Heart left ventricle (tissue), 16 donors: ENCODE data around the gene C3. TPM values are rescaled to one million over a fixed set of nuclear protein-coding genes. Genes with fewer than 3 reads are reported as not detected.

ENCODE experiments used
- ATAC-seq, 4 donors: fragments of 200-7000 bp; cut with Tn5 transposase; one replicate each; pipeline ENCODE4 v1.9.1; 2020 to 2022; ENCODE audit warnings: moderate library complexity in 4 of 4, mild to moderate bottlenecking in 3 of 4, moderate number of reproducible peaks in 1 of 4
- DNase-seq, 5 donors: peaks; one replicate each; pipeline ENCODE4 v3.0.0-alpha.2; 2020
- H3K27ac ChIP-seq, 12 donors: fragments of 200-600 bp; sonication (generic) in 4 of 12; one replicate each; pipeline versions ENCODE4 v1.5.0 to v1.8.0; 2016 to 2022; ENCODE audit warnings: mild to moderate bottlenecking in 2 of 12
- H3K27me3 ChIP-seq, 9 donors: fragments of 200-600 bp; sonication (generic) in 2 of 9; one replicate each; pipeline versions ENCODE4 v1.5.1 to v1.8.0; 2016 to 2022; ENCODE audit warnings: mild to moderate bottlenecking in 3 of 9
- H3K36me3 ChIP-seq, 9 donors: fragments of 200-600 bp; sonication (generic) in 2 of 9; one replicate each; pipeline versions ENCODE4 v1.5.0 to v1.8.0; 2018 to 2022; ENCODE audit warnings: mild to moderate bottlenecking in 2 of 9
- H3K4me1 ChIP-seq, 12 donors: fragments of 200-600 bp; sonication (generic) in 4 of 12; one replicate each; pipeline versions ENCODE4 v1.5.0 to v1.8.0; 2016 to 2022; ENCODE audit warnings: mild to moderate bottlenecking in 3 of 12
- H3K4me3 ChIP-seq, 12 donors: fragments of 200-600 bp; sonication (generic) in 4 of 12; one replicate each; pipeline versions ENCODE4 v1.5.0 to v1.8.0; 2017 to 2022; ENCODE audit warnings: mild to moderate bottlenecking in 9 of 12, moderate library complexity in 4 of 12
- H3K9me3 ChIP-seq, 12 donors: fragments of 200-600 bp; sonication (generic) in 4 of 12; one replicate each; pipeline versions ENCODE4 v1.5.0 to v1.8.0; 2016 to 2022; ENCODE audit warnings: mild to moderate bottlenecking in 1 of 12
- POLR2A ChIP-seq, 2 donors: fragments of 450-650 bp; IDR thresholded peaks; one replicate each; pipeline ENCODE4 v1.6.1; 2017; ENCODE audit warnings: antibody characterized with exemption in 2 of 2, mild to moderate bottlenecking in 2 of 2, moderate library complexity in 2 of 2
- WGBS, 4 donors: extraction: QIAGEN DNeasy Blood & Tissue Kit in 2 of 4; methylation state at CpG; one replicate each; pipeline versions ENCODE4 v1.1.5 to v1.1.7; 2013 to 2018; 5-methylcytosine and 5-hydroxymethylcytosine counted together
- intact Hi-C, 10 donors: fragments of 100-400 bp; cut with DNase I; formaldehyde crosslinking; loops; one replicate each; pipeline versions ENCODE4 v1.11.1 to v1.14.2; 2022
- polyA plus RNA-seq, 2 donors: library from polyadenylated mRNA; stranded (reverse); fragments of 200-250 nt; gene quantifications; one replicate each; pipeline ENCODE4 v1.2.3, GENCODE V29; 2013
- total RNA-seq, 9 donors: library from RNA; depleted of rRNA in 2 of 9; stranded (reverse); fragments of >200 nt in 2 of 9; fragmentation: NEBNext Ultra II Directional in 3 of 9; extraction: Animal tissue kit (Norgen Biotek cat#: 25700) in 3 of 9; gene quantifications; one replicate each; pipeline versions ENCODE4 v1.1.0 to v1.2.4, GENCODE V29; 2016 to 2023
- TF ChIP-seq, protein P1 (sequence below), 12 donors: fragments of 200-600 bp; sonication (generic) in 4 of 12; IDR thresholded peaks; one replicate each; pipeline versions ENCODE4 v1.5.0 to v1.8.0; 2018 to 2022; ENCODE audit warnings: antibody characterized with exemption in 12 of 12, mild to moderate bottlenecking in 5 of 12
- donor health status: ischemic (EF 13 %, LVEDD 7.1; RV severe dilation, severe dysfunction).
- donor health status: healthy with polysubstance abuse.
- donor health status: DM: no; HTN: yes; CAD: no.
- donor health status: DM: no; HTN: no; CAD: no.
- donor health status: ischemic (EF 25% LVEDD 6.9; RV normal size, moderate dysfunction).
- donor health status: ischemic (EF 25% LVEDD 5.7; RV mildly dilated, moderate dysfunction).
- donor health status: healthy.
- donor health status: DM: yes; HTN: yes; CAD: no.
- donor health status: ischemic (EF 35%, LVEDD 5.7; RV mildly dilated, moderate dysfunction).
- donor health status: nonischemic (EF 11% LVEDD 7.7; RV severe dilation, severe dysfunction).
- donor health status: DM: yes; HTN: yes; CAD: no.
- donor health status: PGD.
- donor health status: ischemic (EF 29% LVEDD 5.4; RV normal size, mild dysfunction).
- donor health status: nonischemic (EF 23%, LVEDD 6.1; RV moderate dilation, normal function).

Gene C3
- total and polyA plus RNA-seq, 11 donors: 31.7 to 1,888 (median 81.0) TPM

DNA sequence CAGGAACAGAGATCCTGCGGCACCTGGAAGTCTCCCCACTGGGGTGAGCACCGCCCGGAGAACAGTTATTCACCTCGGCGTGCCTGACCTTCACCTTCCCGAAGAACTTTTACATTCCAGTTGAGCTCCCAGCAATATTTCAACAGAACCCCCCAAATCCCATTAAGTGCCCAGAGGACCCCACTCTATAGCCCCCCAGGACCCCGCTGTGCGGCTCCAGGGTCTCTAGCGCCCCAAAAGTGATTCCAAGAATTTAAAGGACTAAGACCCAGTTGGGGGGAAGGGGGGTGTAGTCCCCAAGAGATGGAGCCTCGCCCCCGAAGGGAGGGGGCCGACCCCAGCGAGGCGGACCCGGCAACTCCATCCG, 16.4 kb upstream of the C3 start:
- Histone ChIP-seq H3K27ac (peak overlapping the region; percentile 93 to 100 (median 98)), H3K9me3 (no peaks in the 10 kb centered on the region), H3K4me3 (peak overlapping the region; percentile 62 to 96 (median 84)), H3K4me1 (peaks cover 6 to 54% (median 37%) of the 10 kb centered on the region in 12 donors), H3K27me3 (no peaks in the 10 kb centered on the region), H3K36me3 (peaks cover 0 to 30% (median 6%) of the 10 kb centered on the region in 9 donors)
- DNase-seq (no peak), ATAC-seq (peak in 1 of 4 donors; percentile 10)
- no peak for TF ChIP-seq POLR2A (IDR thresholded peaks at IDR 0.05)
- TF ChIP-seq, protein P1, sequence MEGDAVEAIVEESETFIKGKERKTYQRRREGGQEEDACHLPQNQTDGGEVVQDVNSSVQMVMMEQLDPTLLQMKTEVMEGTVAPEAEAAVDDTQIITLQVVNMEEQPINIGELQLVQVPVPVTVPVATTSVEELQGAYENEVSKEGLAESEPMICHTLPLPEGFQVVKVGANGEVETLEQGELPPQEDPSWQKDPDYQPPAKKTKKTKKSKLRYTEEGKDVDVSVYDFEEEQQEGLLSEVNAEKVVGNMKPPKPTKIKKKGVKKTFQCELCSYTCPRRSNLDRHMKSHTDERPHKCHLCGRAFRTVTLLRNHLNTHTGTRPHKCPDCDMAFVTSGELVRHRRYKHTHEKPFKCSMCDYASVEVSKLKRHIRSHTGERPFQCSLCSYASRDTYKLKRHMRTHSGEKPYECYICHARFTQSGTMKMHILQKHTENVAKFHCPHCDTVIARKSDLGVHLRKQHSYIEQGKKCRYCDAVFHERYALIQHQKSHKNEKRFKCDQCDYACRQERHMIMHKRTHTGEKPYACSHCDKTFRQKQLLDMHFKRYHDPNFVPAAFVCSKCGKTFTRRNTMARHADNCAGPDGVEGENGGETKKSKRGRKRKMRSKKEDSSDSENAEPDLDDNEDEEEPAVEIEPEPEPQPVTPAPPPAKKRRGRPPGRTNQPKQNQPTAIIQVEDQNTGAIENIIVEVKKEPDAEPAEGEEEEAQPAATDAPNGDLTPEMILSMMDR (IDR thresholded peaks at IDR 0.05): peak in 1 of 12 donors; percentile 4
- intact Hi-C loops: loop anchor here in 8 of 10 donors (5.0 to 10.0 kb wide), 6 partner anchors 102 to 365 kb away; partner anchors contain the start of gene ALKBH7 (in 1 of the 8)
- 0 to 1% (median 0%) methylated on average over 9 to 16 of the region's 16 CpGs for WGBS, 4 donors

DNA sequence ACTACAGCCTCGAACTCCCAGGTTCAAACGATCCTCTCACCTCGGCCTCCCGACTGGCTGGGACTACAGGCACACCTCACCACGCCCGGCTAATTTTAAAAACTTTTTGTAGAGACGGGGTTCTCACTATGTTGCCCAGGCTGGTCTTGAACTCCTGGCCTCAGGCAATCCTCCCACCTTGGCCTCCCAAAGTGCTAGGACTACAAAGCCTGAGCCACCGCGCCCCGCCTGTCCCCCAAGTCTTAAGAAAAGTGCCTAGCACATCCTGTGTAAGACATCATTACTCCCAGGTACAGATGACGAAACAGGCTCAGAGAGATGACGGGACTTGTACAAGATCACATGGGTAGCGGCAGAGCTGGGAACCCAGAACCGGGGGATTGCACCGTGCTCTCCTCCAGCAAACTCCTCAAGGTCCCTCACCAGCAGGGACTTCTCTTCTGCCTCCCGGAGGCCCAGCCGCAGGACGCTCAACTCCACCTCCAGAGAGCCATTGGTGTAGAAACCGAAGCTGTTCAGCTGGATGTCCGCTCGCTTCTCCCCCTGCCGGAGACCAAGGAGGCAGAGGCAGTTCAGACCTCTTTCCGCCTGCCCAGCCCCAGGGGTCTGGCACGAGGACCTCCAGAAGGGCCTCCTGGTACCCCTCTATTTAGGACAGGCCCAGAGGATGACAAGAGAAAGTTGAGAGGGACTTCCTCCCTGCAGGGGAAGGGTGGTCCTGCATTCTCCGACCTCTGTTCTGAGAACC, 15.9 kb upstream of the C3 start:
- Histone ChIP-seq H3K9me3 (no peaks in the 10 kb centered on the region), H3K4me1 (peaks cover 6 to 48% (median 32%) of the 10 kb centered on the region in 12 donors), H3K27ac (peak overlapping the region; percentile 93 to 100 (median 98)), H3K27me3 (no peaks in the 10 kb centered on the region), H3K4me3 (peak overlapping the region; percentile 62 to 96 (median 84)), H3K36me3 (peaks cover 0 to 30% (median 10%) of the 10 kb centered on the region in 9 donors)
- intact Hi-C loops: loop anchor here in 8 of 10 donors (5.0 to 10.0 kb wide), 6 partner anchors 102 to 364 kb away; partner anchors contain the start of gene ALKBH7 (in 1 of the 8)
- DNase-seq (peak; percentile 74 to 88 (median 82)), ATAC-seq (peak in 3 of 4 donors; percentile 1 to 17 (median 13))
- WGBS, 4 donors: 27 to 40% (median 31%) methylated on average over 25 of the region's 25 CpGs
- TF ChIP-seq, protein P1 (IDR thresholded peaks at IDR 0.05): peak; percentile 28 to 75 (median 52)
- TF ChIP-seq POLR2A (IDR thresholded peaks at IDR 0.05): no peak

DNA sequence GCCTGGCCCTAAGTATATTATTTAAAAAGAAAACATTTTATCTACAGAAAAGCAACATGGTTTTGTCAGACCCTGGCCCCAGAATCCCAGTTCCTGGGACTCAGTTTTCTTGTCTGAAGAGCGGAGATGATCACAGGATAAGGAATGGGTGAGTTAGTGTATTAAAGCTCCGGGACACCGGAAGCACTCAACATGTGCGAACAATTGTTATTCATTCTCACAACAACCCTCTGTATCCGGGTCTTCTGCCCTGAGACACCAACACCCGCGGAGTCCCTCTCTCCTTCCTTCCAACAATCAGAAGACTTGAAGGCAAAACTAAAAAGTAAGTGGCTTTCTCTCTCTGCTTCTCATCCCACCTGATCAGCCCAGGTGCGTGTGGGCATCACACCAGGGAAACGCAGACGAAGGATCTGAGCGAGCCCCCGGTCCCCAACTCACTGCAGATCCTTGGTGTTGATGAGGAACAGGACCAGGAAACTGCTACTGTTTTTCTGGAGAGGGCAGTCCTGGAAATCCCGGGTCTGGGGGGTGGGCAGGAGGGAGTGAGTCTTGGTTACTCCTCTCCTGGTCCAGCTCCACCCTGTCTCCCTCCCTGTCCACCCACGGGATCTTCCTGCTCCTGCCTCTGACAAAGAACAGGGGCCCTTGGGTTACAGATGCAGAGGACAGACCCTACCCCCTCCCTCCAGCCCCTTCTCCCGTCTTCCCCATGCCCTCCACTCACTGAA, 14.9 kb upstream of the C3 start:
- H3K27ac ChIP-seq: peak overlapping the region in 5 of 12 donors; percentile 93 to 99 (median 98)
- no peaks in the 10 kb centered on the region for H3K9me3 ChIP-seq
- no peak for ATAC-seq
- TF ChIP-seq POLR2A (IDR thresholded peaks at IDR 0.05): no peak
- TF ChIP-seq, protein P1 (IDR thresholded peaks at IDR 0.05): no peak
- peaks cover 6 to 38% (median 27%) of the 10 kb centered on the region in 12 donors for H3K4me1 ChIP-seq
- H3K4me3 ChIP-seq: no peak overlapping the region
- no peak for DNase-seq
- intact Hi-C loops: loop anchor here in 8 of 10 donors (5.0 to 10.0 kb wide), 6 partner anchors 101 to 363 kb away; partner anchors contain the start of gene ALKBH7 (in 1 of the 8)
- H3K27me3 ChIP-seq: no peaks in the 10 kb centered on the region
- 59 to 69% (median 62%) methylated on average over 15 of the region's 15 CpGs for WGBS, 4 donors
- H3K36me3 ChIP-seq: peaks cover 0 to 34% (median 10%) of the 10 kb centered on the region in 9 donors
